ENCODE results near the gene MBNL2.
A peak's percentile ranks its signal among the peaks of the same experiment; 100 is the strongest.

MBNL2 gene

GRCh38 chr13:97353927-97354675 lies 132.0 kb downstream of the MBNL2 start:
- DNase-seq: no peak

GRCh38 chr13:97354808-97355207 lies 132.7 kb downstream of the MBNL2 start:
- no peak for DNase-seq

- no peak for DNase-seq
These were observed 134.5 kb downstream of the MBNL2 start for GRCh38 chr13:97356592-97356991.

- DNase-seq: peak; percentile 82
These were observed 137.3 kb downstream of the MBNL2 start for GRCh38 chr13:97359181-97360057.

- no peak for DNase-seq
These were observed 138.5 kb downstream of the MBNL2 start for GRCh38 chr13:97360610-97361009.

- DNase-seq: no peak
These were observed 141.9 kb downstream of the MBNL2 start for GRCh38 chr13:97364031-97364430.

- DNase-seq: no peak
These were observed 142.7 kb downstream of the MBNL2 start for GRCh38 chr13:97364827-97365226.

- no peak for DNase-seq
These were observed 144.1 kb downstream of the MBNL2 start for GRCh38 chr13:97366172-97366688.

- peak; percentile 33 for DNase-seq
These were observed 145.1 kb downstream of the MBNL2 start for GRCh38 chr13:97367016-97367822.

- DNase-seq: no peak
These were observed 147.2 kb downstream of the MBNL2 start for GRCh38 chr13:97369261-97369893.

- DNase-seq: no peak
These were observed 149.5 kb downstream of the MBNL2 start for GRCh38 chr13:97371486-97372109.

- no peak for DNase-seq
These were observed 150.8 kb downstream of the MBNL2 start for GRCh38 chr13:97372936-97373335.

GRCh38 chr13:97373787-97374186 lies 151.7 kb downstream of the MBNL2 start:
- DNase-seq: no peak

- no peak for DNase-seq
These were observed 154.8 kb downstream of the MBNL2 start for GRCh38 chr13:97376981-97377380.

GRCh38 chr13:97379386-97379785 lies 157.3 kb downstream of the MBNL2 start:
- no peak for DNase-seq

GRCh38 chr13:97380696-97381095 lies 158.6 kb downstream of the MBNL2 start:
- no peak for DNase-seq

- DNase-seq: no peak
These were observed 159.1 kb downstream of the MBNL2 start for GRCh38 chr13:97381189-97381588.

GRCh38 chr13:97382276-97382675 lies 160.1 kb downstream of the MBNL2 start:
- no peak for DNase-seq

- no peak for DNase-seq
These were observed 162.2 kb downstream of the MBNL2 start for GRCh38 chr13:97384371-97384770.

- DNase-seq: no peak
These were observed 163.0 kb downstream of the MBNL2 start for GRCh38 chr13:97385146-97385545.

GRCh38 chr13:97385854-97386253 lies 163.7 kb downstream of the MBNL2 start:
- DNase-seq: no peak
